ENCODE results near the gene ADRA2B.

The ADRA2B gene

DNA sequence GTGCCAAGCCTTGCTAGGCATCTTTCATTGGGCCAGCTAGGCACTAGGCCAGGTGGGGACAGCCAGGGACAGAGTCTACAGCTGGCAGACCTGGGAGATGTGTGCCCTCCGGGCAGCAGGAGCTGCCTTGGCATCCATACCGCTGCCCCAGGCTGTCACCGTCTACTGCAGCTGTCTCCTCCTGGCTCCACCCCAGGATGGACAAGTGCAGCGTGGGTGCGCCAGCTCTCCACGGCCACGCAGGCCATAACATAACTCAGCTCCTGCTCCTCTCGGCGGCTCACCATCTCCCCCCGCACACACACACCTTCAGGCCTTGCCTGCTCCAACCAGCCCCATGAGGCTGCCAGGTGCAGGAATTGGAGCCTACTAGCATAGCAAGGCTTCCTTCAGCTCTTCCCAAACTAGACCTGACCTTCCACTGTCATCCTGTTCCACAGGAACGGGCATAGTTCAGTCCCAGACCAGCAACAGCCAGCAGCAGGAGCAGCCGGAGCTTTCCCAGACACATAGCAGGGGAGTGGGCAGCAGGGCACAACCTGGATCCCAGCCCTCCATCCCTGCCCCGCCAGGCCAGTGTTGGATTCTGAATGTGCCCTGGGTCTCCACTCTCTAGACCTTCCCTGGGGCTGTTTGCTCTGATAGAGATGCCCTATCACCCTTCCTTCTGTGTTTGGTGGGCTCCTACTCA, 2.5 kb upstream of the ADRA2B start:
- H3K4me3 ChIP-seq (ENCODE audit: low read depth, low read length): no peak overlapping the region
- in situ Hi-C loops (cut with HindIII; ENCODE audit: low sequenced_read_pairs): no loop called here
- TF ChIP-seq, protein P1, sequence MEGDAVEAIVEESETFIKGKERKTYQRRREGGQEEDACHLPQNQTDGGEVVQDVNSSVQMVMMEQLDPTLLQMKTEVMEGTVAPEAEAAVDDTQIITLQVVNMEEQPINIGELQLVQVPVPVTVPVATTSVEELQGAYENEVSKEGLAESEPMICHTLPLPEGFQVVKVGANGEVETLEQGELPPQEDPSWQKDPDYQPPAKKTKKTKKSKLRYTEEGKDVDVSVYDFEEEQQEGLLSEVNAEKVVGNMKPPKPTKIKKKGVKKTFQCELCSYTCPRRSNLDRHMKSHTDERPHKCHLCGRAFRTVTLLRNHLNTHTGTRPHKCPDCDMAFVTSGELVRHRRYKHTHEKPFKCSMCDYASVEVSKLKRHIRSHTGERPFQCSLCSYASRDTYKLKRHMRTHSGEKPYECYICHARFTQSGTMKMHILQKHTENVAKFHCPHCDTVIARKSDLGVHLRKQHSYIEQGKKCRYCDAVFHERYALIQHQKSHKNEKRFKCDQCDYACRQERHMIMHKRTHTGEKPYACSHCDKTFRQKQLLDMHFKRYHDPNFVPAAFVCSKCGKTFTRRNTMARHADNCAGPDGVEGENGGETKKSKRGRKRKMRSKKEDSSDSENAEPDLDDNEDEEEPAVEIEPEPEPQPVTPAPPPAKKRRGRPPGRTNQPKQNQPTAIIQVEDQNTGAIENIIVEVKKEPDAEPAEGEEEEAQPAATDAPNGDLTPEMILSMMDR (IDR thresholded peaks at IDR 0.05; ENCODE audit: low read depth, low read length): no peak
- no peak for DNase-seq (ENCODE audit: low read depth, low spot score)

DNA sequence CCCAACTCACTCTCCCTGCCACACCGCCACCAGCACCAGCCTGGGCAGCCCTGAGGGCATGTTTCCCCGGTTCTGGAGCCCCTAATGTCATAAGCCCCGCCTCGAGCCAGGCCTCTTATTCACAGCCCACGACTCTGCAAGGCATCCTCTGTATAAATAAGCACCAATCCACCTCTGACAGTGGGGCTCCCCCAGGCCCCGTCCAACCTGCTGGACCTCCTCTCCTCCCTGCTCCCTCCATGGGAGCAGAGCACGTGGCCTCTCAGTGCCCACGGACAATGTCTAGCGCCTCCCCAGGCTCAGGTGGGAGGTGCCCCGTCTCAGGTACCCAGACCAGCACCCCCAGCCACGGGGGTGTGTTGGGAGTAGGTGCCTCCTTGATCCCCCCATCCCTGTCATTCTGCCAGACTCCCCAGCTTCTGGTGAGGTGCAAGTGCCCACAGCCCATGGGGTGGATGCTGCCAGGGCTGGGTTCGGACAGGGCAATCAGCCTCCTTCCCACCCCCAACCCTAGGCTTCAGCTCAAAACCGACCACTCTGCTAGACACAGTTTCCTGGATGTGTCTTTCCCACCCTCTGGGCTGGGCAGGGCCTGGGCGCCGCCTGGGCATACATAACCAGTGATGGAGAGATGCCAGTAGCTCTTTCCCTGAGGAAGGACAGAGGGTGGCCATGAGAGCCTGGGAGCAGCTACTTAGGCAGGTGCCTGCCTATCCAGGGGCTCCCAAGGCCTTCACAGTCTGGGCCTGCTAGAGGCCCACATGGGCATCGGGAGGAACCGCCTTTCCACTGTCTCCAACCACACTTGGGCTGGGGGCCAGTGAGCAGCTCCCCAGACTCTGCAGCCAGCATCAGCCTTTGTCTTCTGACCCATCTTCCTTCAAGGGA, 1.6 kb upstream of the ADRA2B start:
- TF ChIP-seq, protein P1 (IDR thresholded peaks at IDR 0.05; ENCODE audit: low read depth, low read length): no peak
- in situ Hi-C loops (cut with HindIII; ENCODE audit: low sequenced_read_pairs): no loop called here
- H3K4me3 ChIP-seq (ENCODE audit: low read depth, low read length): no peak overlapping the region
- no peak for DNase-seq (ENCODE audit: low read depth, low spot score)

DNA sequence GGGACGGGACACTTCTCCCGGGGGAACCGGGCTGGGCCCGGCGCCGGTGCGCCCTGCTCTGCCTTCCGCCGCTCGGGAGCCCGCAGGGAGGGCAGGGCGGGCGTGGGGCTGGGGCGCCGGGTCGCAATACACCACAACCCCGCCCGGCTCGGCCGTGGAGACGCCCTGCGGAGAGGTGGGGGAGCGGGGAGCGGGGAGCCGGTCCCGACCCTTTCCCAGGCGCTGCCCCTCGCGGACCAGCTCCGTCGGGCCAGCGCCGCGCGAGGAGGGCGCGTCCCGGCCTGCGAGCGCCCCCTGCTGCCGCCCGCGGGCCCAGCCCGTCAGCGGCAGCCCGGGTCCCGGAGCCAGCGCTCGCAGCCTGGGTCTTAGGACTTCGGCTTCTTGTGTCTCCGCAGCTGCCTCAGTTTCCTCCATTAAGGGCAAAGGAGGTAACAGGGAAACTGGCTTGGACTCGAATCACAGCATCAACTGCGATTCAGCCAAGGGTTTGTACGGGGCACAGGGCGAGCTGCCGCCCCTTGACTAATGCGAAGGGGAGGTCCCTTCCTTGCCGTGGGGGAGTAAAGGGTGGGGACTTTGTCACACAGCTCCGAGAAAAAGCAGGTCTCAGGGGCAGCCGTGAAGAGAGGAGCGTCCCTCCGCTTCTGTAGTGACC, 635 bp upstream of the ADRA2B start:
- TF ChIP-seq, protein P1 (IDR thresholded peaks at IDR 0.05; ENCODE audit: low read depth, low read length): peak; percentile 60
- H3K4me3 ChIP-seq (ENCODE audit: low read depth, low read length): peak overlapping the region; percentile 7
- in situ Hi-C loops (cut with HindIII; ENCODE audit: low sequenced_read_pairs): no loop called here
- peak; percentile 6 for DNase-seq (ENCODE audit: low read depth, low spot score)

DNA sequence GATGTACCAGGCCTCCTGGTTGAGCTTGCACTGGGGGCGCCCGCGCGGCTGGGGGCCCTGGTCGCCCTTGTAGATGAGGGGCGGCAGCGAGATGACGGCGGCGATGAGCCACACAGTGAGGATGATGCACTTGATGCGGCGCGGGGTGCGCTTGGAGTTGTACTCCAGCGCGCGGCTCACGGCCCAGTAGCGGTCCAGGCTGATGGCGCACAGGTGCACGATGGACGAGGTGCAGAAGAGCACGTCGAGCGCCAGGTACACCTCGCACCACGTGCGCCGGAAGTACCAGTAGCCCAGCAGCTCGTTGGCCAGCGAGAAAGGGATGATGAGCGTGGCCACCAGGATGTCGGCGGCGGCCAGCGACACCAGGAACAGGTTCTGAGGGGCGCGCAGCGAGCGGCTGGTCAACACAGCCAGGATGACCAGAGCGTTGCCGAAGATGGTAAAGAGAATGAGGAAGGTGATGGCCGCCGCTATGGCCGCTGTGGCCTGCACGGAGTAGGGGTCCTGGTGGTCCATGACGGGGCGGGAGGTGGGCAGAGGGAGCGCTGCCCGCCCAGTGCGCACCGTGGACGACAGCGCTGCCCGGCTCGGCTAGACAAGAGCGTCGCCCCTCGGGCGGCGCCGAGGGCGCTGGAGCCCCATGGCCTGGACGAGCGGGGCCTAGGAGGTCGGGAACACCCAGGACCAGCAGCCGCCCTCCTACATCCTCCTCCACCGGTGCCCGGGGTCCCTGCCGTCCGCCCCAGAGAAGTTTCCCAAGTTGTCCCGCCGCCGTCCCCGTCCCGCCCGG, 544 bp downstream of the ADRA2B start:
- DNase-seq (ENCODE audit: low read depth, low spot score): no peak
- H3K4me3 ChIP-seq (ENCODE audit: low read depth, low read length): no peak overlapping the region
- TF ChIP-seq, protein P1 (IDR thresholded peaks at IDR 0.05; ENCODE audit: low read depth, low read length): no peak

DNA sequence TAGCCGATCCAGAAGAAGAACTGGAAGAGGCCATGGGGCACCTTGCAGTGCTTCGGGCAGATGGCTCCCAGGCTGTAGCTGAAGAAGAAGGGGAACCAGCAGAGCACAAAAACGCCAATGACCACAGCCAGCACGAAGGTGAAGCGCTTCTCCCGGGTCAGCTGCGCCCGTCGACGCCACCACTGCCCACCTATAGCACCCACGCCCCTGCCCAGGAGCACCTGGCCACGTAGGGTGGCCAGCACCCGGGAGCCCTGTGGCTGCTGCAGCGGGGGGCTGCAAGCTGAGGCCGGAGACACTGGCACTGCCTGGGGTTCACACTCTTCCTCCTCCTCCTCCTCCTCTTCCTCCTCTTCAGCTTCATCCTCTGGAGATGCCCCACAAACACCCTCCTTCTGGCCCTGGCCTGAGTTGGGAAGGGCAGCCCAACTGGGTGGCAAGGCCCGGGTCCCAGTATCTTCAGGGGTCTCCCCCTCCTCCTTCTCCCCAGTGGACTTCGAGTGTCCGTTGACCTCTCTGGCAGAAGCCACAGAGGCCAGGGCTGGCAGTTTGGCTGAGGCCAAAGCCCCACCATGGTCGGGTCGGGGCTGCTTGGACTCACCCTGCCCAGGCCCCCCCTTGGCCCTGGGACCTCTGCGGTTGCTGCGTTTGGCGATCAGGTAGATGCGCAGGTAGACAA, 1.3 kb downstream of the ADRA2B start:
- TF ChIP-seq, protein P1 (IDR thresholded peaks at IDR 0.05; ENCODE audit: low read depth, low read length): no peak
- no peak for DNase-seq (ENCODE audit: low read depth, low spot score)
- H3K4me3 ChIP-seq (ENCODE audit: low read depth, low read length): no peak overlapping the region
- in situ Hi-C loops (cut with HindIII; ENCODE audit: low sequenced_read_pairs): no loop called here

More for the DNA sequence above, 544 bp downstream of the ADRA2B start:
- in situ Hi-C loops (cut with HindIII; ENCODE audit: low sequenced_read_pairs): no loop called here
